Hematopoietic multipotent progenitor cell treated with erythropoietin and hydrocortisone succinate and interleukin-3 and kit ligand, for 17 days (in vitro differentiated cells): Measurements from ENCODE around the gene PERM1.

Source experiments
- DNase-seq: peaks from one replicate; pipeline ENCODE4 v3.0.0-alpha.2; 2015; ENCODE audit warnings: low spot score

The PERM1 gene

GRCh38 chr1:932776-933602 lies 48.9 kb downstream of the PERM1 start:
- no peak for DNase-seq

DNA sequence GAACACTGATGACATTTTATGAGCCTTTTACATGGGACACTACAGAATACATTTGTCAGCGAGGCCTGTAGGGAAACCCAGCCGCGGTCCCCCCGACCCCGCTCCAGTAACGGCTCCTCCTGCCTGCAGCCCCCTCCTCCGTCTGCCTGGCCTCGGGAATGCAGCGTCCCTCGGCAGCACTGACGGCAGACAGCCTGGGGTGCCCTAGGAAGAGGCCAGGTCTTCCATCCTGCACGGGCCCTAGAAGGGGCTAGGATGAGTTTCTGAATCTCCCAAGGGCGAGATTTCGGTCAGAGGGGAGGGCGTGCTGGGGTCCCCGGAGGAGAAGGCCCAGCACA lies 49.8 kb downstream of the PERM1 start:
- no peak for DNase-seq

GRCh38 chr1:931380-932172 lies 50.3 kb downstream of the PERM1 start:
- DNase-seq, result no peak

DNA sequence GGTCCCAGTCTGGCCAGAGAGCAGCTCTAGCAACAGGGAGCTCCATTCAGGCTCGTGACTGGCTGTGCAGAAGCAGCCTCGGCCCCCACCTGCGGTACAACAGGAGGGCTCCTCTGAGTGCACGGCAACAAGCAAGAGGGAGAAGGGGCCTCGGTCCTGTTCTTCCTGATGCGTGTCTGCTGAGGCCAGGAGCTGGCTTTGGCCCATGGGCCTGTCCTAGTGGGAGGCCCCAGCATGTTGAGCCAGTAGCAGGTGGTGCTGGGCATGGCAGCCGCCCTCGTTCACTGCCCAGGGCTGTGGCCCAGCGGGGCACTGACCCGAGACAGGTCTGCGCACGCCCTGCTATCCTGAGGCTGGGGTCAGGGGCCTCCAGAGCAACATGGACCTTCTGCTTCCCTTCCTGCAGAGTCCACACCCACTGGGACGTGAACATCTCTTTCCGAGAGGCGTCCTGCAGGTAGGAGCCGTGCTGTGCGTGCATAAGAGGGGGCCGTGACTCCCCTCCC lies 51.2 kb downstream of the PERM1 start:
- no peak for DNase-seq

DNA sequence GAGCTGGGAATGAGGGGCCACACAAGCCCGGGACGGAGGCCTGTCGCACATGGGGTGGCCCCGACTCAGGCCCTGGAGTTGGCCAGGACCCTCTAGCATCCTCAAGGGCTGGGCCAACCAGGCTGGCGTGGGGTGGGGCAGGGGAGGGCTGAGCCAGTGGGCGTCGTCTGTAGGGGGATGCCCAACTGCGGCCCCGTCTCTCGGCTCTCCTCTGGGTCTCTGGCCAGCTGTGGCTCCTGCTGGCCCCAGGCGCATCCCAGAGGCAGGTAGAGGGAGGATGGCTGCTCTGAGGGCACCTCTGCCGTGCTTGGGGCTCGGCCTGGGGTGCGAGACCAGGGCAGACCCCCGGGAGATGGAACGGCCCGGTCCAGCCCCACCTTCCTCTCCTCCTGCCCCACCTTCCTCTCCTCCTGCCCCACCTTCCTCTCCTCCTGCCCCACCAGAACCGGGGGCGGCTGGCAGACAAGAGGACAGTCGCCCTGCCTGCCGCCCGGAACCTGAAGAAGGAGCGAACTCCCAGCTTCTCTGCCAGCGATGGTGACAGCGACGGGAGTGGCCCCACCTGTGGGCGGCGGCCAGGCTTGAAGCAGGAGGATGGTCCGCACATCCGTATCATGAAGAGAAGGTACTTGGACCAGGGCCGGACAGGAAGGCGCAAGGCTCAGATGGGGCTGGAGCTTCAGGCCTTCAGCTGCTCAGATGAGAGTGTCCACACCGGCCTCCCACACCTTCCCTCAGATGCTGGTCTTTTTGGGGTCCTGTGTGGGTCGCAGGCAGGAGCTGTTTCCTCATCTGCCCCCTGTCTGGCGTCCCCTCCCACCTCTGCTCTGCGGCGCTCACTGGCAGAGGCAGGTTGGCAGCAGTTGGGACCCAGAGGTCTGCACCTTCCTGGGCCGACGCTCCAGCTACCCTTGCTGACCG lies 51.9 kb downstream of the PERM1 start:
- no peak for DNase-seq

GRCh38 chr1:928825-929661 lies 52.9 kb downstream of the PERM1 start:
- DNase-seq, result no peak

- no peak for DNase-seq
These were observed 54.1 kb downstream of the PERM1 start for GRCh38 chr1:927748-928147.

- no peak for DNase-seq
These were observed 54.7 kb downstream of the PERM1 start for GRCh38 chr1:927234-927633.

DNA sequence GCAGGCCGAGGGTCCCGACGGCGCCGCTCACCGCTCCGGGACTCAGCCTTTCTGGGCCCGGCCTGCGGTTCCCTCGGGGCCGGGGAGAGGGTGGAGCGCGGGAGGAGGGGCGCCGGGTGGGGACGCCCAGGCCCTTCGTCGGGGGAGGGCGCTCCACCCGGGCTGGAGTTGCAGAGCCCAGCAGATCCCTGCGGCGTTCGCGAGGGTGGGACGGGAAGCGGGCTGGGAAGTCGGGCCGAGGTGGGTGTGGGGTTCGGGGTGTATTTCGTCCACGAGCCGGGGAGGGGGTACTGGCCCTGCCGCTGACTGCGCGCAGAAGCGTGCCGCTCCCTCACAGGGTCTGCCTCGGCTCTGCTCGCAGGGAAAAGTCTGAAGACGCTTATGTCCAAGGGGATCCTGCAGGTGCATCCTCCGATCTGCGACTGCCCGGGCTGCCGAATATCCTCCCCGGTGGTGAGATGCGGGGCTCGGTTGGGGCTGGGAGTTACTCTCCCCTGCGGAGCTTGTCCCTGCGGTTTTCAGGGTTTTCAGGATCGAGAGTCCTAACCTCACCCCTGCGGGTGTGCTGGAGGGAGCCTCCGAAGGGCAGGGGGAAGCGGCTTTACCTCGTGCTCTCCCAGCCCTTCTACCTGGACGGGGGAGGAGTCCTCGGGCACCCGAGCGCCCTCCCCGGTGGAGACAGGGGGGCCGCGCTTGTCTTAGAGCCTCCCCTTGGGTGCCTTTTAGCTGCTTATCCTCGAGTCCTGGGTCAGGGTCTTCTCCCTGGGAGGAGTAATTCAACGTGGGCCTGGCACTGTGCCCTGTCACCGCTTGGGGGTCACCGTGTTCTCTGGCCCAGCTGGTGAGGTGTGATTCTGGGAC lies 56.1 kb downstream of the PERM1 start:
- no peak for DNase-seq
